IPS DF 6.9 (cell line): Measurements from ENCODE around the gene CCNQ.

ENCODE experiments used
- DNase-seq: peaks from one replicate; pipeline ENCODE4 v3.0.0-alpha.2; 2013; ENCODE audit warnings: low read depth, low spot score
- H3K27ac ChIP-seq: one replicate; pipeline ENCODE4 v1.5.1; 2013; ENCODE audit warnings: low read length, control low read depth
- H3K27me3 ChIP-seq: 2 replicates; pipeline ENCODE4 v1.6.1; 2013; ENCODE audit warnings: mild to moderate bottlenecking, low read length; ENCODE audit not compliant: control insufficient read depth, insufficient read depth
- H3K36me3 ChIP-seq: 2 replicates; pipeline ENCODE4 v1.6.1; 2013; ENCODE audit warnings: low read length; ENCODE audit not compliant: control insufficient read depth, insufficient read depth
- H3K4me1 ChIP-seq: 2 replicates; pipeline ENCODE4 v1.6.1; 2013; ENCODE audit warnings: low read length; ENCODE audit not compliant: control insufficient read depth, insufficient read depth
- H3K4me3 ChIP-seq: 2 replicates; pipeline ENCODE4 v1.5.1; 2013; ENCODE audit warnings: mild to moderate bottlenecking, low read length
- H3K9me3 ChIP-seq: 2 replicates; pipeline ENCODE4 v1.6.1; 2013; ENCODE audit warnings: low read length, inconsistent platforms; ENCODE audit not compliant: control insufficient read depth, insufficient read depth
- WGBS: extraction: QIAGEN DNeasy Blood & Tissue Kit; methylation state at CpG from one replicate; pipeline ENCODE4 v1.1.7; 2013; ENCODE audit warnings: mixed read lengths, missing lambda C conversion rate; ENCODE audit not compliant: insufficient read length, insufficient coverage; 5-methylcytosine and 5-hydroxymethylcytosine counted together

Gene CCNQ

DNA sequence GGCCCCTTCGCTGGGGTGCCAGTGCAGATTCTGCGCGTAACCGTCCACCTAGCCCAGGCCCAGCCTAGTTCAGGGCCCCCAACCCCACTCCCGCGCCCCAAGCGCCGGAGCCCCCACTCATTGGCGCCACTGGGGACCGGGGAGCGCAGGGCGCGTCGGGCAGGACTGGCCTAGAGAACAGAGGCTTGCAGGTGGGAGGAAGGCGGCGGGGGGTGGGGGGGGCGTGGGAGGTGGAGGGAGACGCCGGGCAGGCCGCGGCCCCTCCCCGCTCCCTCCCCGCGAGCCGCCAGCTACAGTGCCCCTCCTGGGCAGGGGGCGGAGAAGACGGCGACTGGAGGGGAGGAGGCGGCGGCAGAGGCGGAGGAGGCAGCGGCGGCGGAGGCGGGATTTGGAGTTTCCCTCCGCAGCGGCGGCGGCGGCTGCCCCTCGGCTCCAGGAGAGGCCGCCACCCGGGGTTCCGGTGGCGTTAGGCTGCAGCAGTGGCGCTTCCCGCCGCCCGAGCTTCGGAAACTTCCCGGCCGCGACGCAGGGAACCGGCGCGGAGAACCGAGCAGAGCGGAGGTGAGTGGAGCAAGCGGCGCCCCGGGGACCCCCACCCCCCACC is 43.2 kb upstream of the CCNQ start:
- peaks cover 44% of the 10 kb centered on the region for H3K27me3 ChIP-seq
- H3K36me3 ChIP-seq, result no peaks in the 10 kb centered on the region
- H3K9me3 ChIP-seq, result no peaks in the 10 kb centered on the region
- H3K27ac ChIP-seq, result no peak overlapping the region
- peak overlapping the region; percentile 6; the same call in 1 of the 2 replicates for H3K4me3 ChIP-seq
- peaks cover 4% of the 10 kb centered on the region; the same call in 1 of the 2 replicates for H3K4me1 ChIP-seq
- WGBS, result no CpG with 5 or more reads among the region's 62 CpGs
- no peak for DNase-seq

DNA sequence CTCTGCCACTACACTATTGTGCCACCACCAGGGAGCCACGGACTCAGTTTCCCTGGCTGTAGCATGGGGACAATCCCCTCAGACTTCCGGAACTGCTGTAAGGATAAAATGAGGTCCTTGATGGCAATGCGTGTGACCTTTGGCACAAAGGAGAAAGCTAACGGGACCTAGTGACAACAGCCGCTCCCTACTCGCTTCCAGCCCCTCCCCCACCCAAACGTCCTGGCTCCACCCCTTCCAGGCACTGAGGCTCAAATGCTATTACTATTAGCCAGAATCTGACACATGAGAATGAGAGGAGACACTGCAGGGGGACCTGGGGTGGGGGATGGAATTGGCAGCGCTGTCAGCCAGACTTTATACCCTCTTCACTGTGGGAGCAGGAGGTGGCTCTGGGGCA is 42.7 kb upstream of the CCNQ start:
- no CpG with 5 or more reads among the region's 8 CpGs for WGBS
- Histone ChIP-seq H3K27ac (no peak overlapping the region), H3K9me3 (no peaks in the 10 kb centered on the region), H3K4me3 (peak overlapping the region; percentile 6; the same call in 1 of the 2 replicates), H3K27me3 (peaks cover 43% of the 10 kb centered on the region), H3K36me3 (no peaks in the 10 kb centered on the region), H3K4me1 (peaks cover 3% of the 10 kb centered on the region; the same call in 1 of the 2 replicates)
- DNase-seq, result no peak

DNA sequence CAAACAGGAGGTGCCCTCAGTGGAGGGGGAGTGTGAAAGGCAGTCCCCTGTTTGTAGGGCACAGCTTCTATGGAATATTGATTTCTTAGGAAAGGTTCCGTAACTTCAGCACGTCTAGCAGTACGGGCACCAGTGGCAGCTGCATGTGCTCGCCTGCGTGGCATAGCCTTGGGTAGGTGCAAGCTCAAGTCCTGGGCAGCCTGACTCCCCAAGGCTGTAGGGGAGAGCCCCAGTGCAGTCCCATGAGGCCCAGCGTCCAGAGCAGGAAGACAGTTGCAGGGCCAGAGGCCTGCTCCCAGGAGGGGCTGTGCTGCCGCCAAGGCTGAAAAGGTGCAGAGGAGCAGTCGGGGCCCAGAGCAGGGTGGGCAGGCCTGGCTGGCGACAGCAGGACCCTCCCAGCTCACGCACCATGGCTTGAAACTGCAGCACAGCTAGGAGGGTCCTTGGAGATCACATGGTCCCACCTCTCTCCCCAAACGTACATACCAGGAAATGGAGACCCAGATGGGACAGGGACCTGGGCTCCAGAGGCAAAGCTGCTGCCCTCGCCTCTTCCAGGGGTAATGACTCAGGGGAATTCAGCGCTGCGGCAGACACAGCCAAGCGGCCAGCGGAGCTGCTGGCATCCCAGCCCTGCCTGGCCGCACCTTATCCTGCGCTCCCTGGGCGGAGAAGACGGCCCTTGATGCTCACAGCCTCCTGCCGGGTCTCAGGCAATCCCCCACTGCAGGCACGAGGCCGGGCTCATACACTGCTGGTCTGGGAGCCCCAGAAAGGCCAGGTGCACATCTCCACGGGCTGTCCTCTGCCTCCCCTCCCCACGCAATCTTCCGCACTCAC is 42.0 kb upstream of the CCNQ start:
- no peak overlapping the region for H3K4me3 ChIP-seq
- H3K4me1 ChIP-seq, result peaks cover 3% of the 10 kb centered on the region; the same call in 1 of the 2 replicates
- no peaks in the 10 kb centered on the region for H3K9me3 ChIP-seq
- H3K36me3 ChIP-seq, result no peaks in the 10 kb centered on the region
- peaks cover 37% of the 10 kb centered on the region for H3K27me3 ChIP-seq
- DNase-seq, result no peak
- no peak overlapping the region for H3K27ac ChIP-seq
- whole genome bisulfite sequencing, result no CpG with 5 or more reads among the region's 26 CpGs

DNA sequence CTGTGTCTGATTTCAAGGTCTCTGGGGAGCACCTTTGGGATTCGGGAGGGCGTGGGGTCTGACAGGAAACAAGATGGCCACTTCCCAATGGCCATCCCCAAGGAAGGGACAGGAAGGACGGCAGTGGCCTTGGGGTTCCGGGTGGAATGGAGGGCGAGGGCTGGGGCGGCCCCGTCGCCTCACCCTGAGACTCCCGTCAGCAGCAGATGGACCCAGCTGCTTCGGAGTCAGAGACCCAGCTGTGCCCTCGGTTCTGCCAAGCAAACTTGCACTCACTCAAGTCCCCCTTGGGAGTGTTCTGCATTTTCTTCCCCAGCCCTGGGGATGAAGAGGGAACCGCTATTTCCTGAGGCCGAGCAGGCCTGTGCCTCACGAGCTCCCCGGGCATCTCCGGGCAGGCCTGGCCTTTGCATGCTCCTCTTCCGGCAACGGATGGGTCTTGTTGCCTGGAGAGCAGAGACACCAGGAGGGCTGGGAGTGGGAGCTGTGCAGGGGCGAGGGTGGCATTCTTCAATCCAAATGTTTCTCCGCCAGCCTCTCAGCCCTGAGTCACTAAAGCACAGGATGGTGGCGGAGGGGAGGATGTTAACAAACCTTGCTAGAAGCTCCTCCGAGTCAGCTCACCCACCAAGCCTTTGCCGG is 41.2 kb upstream of the CCNQ start:
- Histone ChIP-seq H3K27ac (no peak overlapping the region), H3K36me3 (no peaks in the 10 kb centered on the region), H3K4me3 (no peak overlapping the region), H3K4me1 (peaks cover 3% of the 10 kb centered on the region; the same call in 1 of the 2 replicates), H3K9me3 (no peaks in the 10 kb centered on the region), H3K27me3 (peaks cover 29% of the 10 kb centered on the region)
- DNase-seq, result no peak
- WGBS, result no CpG with 5 or more reads among the region's 23 CpGs

DNA sequence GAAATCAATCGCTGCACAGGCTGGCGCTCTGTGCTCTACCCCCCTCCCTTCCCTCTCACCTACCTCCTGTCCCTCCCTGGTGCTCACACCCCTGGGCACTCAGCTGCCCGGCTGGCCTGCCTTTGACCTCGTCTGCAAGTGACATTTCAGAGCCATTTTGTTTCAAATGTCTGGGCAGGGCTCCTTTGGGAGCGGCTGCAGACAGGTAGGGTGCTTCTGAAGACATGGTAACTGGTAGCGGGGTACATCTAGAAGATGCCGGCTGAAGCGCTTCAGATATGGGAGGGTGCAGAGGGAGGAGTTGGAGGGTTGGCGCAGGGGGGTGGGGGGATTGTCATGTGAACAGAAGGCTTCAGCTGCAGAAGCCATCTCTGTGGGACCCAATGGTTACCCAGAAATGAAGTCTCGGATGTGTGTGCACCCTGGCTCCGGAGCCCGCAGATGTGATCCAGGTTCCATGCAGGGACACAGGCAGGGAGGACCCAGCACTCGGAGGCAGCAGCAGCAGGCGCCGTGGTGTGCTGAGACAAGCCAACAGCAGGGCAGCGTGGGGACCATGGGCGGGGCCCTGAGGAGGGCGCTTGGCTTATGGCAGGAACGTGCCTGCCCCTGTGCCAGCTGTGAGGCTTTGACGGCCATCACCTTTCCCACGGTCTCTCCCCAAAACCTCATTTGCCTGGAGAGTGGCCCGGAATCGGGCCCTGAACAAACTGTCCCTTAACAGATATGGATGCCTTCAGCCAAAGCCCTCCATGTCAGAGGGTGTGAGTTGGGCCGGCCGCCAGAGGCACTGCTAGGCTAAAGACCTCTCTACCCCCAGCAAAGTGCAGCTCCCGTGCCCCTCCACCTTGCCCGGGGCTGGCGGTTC is 40.5 kb upstream of the CCNQ start:
- Histone ChIP-seq H3K4me3 (no peak overlapping the region), H3K4me1 (peaks cover 2% of the 10 kb centered on the region; the same call in 1 of the 2 replicates), H3K27ac (no peak overlapping the region), H3K36me3 (no peaks in the 10 kb centered on the region), H3K9me3 (no peaks in the 10 kb centered on the region), H3K27me3 (peaks cover 22% of the 10 kb centered on the region)
- DNase-seq, result no peak
- WGBS, result no CpG with 5 or more reads among the region's 28 CpGs

DNA sequence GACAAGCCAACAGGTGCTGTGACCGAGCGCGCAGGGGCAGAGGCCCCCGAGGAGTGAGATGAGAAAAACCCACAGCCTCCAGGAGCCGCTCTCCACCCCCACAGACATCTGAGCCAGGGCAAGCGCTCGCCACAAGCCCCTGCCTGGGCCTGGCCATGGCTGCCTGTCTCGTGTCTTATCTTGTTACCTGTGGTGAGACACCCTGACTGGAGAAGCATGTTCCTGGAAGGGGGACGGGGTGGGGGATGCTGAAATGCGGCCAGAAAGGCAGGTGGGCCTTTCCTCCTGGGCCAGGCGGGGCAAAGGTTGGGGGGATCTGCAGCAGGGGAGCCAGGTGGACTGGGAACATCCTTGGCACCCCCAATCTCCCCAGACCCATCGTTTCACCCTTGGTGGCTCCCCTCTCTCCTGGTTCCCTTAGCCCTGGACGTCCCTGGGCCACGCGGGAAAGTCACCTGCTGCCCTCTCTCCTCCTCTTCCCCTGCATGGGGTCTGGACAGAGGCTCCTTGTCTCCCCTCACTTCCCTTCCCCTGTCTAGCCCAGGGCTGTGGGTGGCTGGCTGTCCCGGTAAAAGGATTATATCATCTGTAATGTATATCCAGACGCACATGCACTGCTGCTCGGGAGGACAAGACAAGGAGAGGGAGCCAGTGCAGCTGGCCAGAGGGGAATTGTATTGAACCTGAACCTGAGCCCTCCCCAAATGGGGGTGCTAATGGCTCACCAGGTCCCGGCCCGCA is 39.7 kb upstream of the CCNQ start:
- DNase-seq, result no peak
- peaks cover 17% of the 10 kb centered on the region for H3K27me3 ChIP-seq
- peaks cover 2% of the 10 kb centered on the region; the same call in 1 of the 2 replicates for H3K4me1 ChIP-seq
- no peak overlapping the region for H3K4me3 ChIP-seq
- H3K9me3 ChIP-seq, result no peaks in the 10 kb centered on the region
- no peak overlapping the region for H3K27ac ChIP-seq
- WGBS, result no CpG with 5 or more reads among the region's 20 CpGs
- H3K36me3 ChIP-seq, result no peaks in the 10 kb centered on the region

DNA sequence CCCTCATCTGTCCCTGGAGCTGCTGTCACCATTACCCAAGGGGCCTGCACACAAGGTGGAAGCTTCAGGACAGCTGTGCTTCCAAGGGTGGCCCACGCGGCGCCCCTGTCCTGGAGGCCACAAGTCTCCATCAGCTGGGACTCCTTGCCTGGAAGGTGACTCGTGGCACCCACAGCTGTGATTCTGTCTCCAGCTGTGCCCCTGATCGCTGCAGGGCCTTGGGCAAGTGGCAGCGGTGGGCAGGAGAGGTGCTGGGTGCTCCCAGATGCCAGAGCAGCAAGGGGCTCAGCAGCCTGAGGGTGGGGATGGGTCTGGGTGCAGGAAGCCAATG is 39.1 kb upstream of the CCNQ start:
- H3K36me3 ChIP-seq, result no peaks in the 10 kb centered on the region
- no peaks in the 10 kb centered on the region for H3K9me3 ChIP-seq
- H3K4me1 ChIP-seq, result peaks cover 2% of the 10 kb centered on the region; the same call in 1 of the 2 replicates
- no peak overlapping the region for H3K4me3 ChIP-seq
- H3K27ac ChIP-seq, result no peak overlapping the region
- peaks cover 12% of the 10 kb centered on the region for H3K27me3 ChIP-seq
- WGBS, result no CpG with 5 or more reads among the region's 6 CpGs
- no peak for DNase-seq

DNA sequence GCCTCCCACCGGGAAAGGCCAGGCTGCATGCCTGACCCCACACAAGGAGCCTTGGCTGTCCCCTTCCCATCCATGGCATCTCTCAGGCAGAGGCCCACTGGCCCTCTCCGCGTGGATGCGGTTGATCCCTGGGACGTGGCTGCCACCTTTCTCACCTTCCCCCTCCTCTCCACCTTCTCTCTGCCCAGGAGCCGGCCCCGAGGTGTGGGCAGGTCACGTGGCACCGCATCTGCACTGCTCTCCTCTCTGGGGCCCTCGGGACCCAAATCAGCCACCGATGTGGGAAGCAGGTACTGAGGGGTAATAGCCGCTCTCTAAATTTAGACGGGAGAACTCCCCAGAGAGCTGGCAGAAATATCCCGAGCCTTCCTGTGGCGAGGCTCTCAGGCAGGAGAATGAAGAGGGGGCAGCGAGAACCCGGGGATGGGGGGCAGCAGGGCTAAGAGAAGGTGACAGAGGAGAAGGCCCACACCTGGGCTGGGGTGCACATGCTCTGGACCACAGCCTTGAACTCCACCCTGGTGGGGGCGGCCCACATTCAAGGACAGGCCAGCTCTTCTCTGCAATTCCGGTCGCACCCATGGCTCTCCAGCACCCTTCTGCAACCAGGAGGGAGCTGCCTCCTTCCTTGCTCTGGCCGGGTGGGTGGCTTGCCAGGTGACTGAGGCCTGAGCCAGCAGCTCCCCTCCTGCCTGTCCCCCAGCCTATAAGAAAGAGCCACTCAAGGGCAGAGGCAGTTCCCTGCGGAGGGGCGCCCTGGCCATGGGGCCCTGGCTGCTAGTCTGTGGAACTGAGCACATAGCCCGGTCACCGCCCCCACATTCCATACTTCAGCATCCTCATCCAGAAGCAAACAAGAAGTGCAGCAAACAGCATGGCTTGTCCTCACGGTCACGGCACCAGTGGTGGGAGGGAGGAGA is 38.4 kb upstream of the CCNQ start:
- H3K4me3 ChIP-seq, result no peak overlapping the region

DNA sequence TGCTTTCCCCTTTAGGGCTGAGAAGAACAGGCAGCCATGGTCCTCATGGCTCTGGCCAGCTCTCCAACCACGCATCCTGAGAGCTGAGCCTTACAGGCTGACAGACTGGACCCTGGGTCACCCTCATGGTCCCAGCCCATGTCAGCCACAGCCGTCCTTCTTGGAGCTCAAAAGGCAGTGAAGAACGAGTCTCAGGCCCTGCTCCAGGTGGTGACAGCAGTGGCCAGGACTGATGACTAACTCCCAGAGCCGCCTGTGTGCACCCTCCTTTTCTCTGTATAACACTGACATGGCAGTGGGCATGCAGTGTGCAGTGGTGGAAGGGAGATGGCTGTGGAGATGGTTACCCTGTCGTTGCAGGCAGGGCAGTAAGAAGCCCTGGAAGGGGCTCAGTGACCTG is 37.8 kb upstream of the CCNQ start:
- no peaks in the 10 kb centered on the region for H3K36me3 ChIP-seq
- no peaks in the 10 kb centered on the region for H3K4me1 ChIP-seq
- no peak overlapping the region for H3K27ac ChIP-seq
- no CpG with 5 or more reads among the region's 5 CpGs for WGBS
- peaks cover 5% of the 10 kb centered on the region; the same call in 1 of the 2 replicates for H3K27me3 ChIP-seq
- DNase-seq, result no peak
- H3K4me3 ChIP-seq, result no peak overlapping the region
- H3K9me3 ChIP-seq, result no peaks in the 10 kb centered on the region

More for the DNA sequence above, 38.4 kb upstream of the CCNQ start:
- DNase-seq, result no peak
- no CpG with 5 or more reads among the region's 27 CpGs for WGBS
- Histone ChIP-seq H3K4me1 (no peaks in the 10 kb centered on the region), H3K36me3 (no peaks in the 10 kb centered on the region), H3K9me3 (no peaks in the 10 kb centered on the region), H3K27me3 (peaks cover 7% of the 10 kb centered on the region; the same call in 1 of the 2 replicates), H3K27ac (no peak overlapping the region)
